H1 (cell line): ENCODE measurements around the gene ETF1.

Experiments
- EP300 ChIP-seq, 2 experiments: IDR thresholded peaks; 1 replicate in 1 of 2; 2 replicates in 1 of 2; pipeline ENCODE4 v1.6.1; 2011 to 2012; ENCODE audit warnings: low read depth in 2 of 2, low read length in 2 of 2, mild to moderate bottlenecking in 2 of 2, borderline replicate concordance in 1 of 2, inconsistent platforms in 1 of 2, moderate library complexity in 1 of 2
- KDM5A ChIP-seq: fragments of 200-600 bp; IDR thresholded peaks from 2 replicates; pipeline ENCODE4 v1.7.1; 2012; ENCODE audit warnings: mild to moderate bottlenecking, low read length, inconsistent platforms, mixed read lengths
- MAFK ChIP-seq: IDR thresholded peaks from 2 replicates; pipeline ENCODE4 v1.6.1; 2012; ENCODE audit warnings: low read depth, mild to moderate bottlenecking, improper control_type of control experiment, low read length
- SP1 ChIP-seq: IDR thresholded peaks from 2 replicates; pipeline ENCODE4 v1.6.1; 2011; ENCODE audit warnings: low read depth, low read length
- TF ChIP-seq, protein P1 (sequence below), 3 experiments: IDR thresholded peaks; 1 replicate in 2 of 3; 2 replicates in 1 of 3; pipeline versions ENCODE4 v1.5.1 to v1.6.1; 2011; ENCODE audit warnings: low read length in 3 of 3, mild to moderate bottlenecking in 3 of 3, inconsistent platforms in 2 of 3, low read depth in 1 of 3, moderate library complexity in 1 of 3; ENCODE audit not compliant: insufficient read depth in 1 of 3; ENCODE audit errors: control extremely low read depth in 1 of 3

DNA sequence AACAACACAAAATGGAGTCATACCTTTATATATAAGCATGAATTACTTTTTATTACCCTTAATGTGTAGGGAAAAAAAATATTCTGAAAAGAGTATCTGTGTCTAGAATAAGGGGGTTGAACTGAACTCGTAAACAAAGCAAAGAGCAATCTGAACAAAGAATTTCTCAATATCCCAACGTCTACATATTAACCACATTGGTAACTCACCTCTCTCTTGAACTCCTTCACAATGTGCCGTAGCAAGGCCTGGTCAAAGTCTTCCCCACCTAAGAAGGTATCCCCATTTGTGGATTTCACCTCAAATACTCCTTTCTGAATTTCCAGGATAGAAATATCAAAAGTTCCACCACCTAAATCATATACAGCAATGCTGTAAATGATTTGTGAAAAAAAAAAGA, 23.8 kb upstream of the ETF1 start:
- TF ChIP-seq MAFK, result no peak
- no peak for TF ChIP-seq EP300 (IDR thresholded peaks at IDR 0.05; ENCODE audit: borderline replicate concordance in 1 of 2, low read depth in 2 of 2, low read length in 2 of 2)
- TF ChIP-seq KDM5A, result no peak
- no peak for TF ChIP-seq SP1
- TF ChIP-seq, protein P1, sequence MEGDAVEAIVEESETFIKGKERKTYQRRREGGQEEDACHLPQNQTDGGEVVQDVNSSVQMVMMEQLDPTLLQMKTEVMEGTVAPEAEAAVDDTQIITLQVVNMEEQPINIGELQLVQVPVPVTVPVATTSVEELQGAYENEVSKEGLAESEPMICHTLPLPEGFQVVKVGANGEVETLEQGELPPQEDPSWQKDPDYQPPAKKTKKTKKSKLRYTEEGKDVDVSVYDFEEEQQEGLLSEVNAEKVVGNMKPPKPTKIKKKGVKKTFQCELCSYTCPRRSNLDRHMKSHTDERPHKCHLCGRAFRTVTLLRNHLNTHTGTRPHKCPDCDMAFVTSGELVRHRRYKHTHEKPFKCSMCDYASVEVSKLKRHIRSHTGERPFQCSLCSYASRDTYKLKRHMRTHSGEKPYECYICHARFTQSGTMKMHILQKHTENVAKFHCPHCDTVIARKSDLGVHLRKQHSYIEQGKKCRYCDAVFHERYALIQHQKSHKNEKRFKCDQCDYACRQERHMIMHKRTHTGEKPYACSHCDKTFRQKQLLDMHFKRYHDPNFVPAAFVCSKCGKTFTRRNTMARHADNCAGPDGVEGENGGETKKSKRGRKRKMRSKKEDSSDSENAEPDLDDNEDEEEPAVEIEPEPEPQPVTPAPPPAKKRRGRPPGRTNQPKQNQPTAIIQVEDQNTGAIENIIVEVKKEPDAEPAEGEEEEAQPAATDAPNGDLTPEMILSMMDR (IDR thresholded peaks at IDR 0.05; ENCODE audit: control extremely low read depth in 1 of 3, insufficient read depth in 1 of 3, low read depth in 1 of 3, low read length in 3 of 3), result no peak
